K562 (cell line): Measurements from ENCODE around the gene ATP8B4. TPM values are rescaled to one million over a fixed set of nuclear protein-coding genes. Genes with fewer than 3 reads are reported as not detected.

Experiments used
- ESRRA ChIP-seq: fragments of 450-650 bp; IDR thresholded peaks from 2 replicates; pipeline ENCODE4 v1.6.1; 2014; ENCODE audit warnings: low read depth, mild to moderate bottlenecking, moderate library complexity, borderline replicate concordance
- FOSL1 ChIP-seq: fragments of 200-800 bp; sonication (Bioruptor generic); conservative IDR thresholded peaks from 2 replicates; pipeline ENCODE4 v1.6.1; 2016; ENCODE audit warnings: missing genetic modification characterization, missing compliant biosample characterization
- JUND ChIP-seq, 2 experiments: IDR thresholded peaks; 2 replicates in 1 of 2; 3 replicates in 1 of 2; pipeline ENCODE4 v1.6.1; 2011; ENCODE audit warnings: borderline replicate concordance in 2 of 2, low read depth in 2 of 2, low read length in 2 of 2, improper control_type of control experiment in 1 of 2, missing biosample characterization in 1 of 2, missing genetic modification characterization in 1 of 2, missing genetic modification reagents in 1 of 2
- MCM2 ChIP-seq: fragments of 450-650 bp; IDR thresholded peaks from 2 replicates; pipeline ENCODE4 v1.6.1; 2017; ENCODE audit warnings: low read depth, mild to moderate bottlenecking
- MYBL2 ChIP-seq, 2 experiments: fragments of 450-650 bp in 1 of 2; sonication (generic) in 1 of 2; formaldehyde crosslinking in 1 of 2; IDR thresholded peaks; 2 replicates each; pipeline versions ENCODE4 v1.6.1 to v1.8.1; 2017 to 2022; ENCODE audit warnings: borderline replicate concordance in 1 of 2, inconsistent platforms in 1 of 2, low read depth in 1 of 2, mild to moderate bottlenecking in 1 of 2, missing genetic modification reagents in 1 of 2, moderate library complexity in 1 of 2
- NBN ChIP-seq: fragments of 450-650 bp; IDR thresholded peaks from 2 replicates; pipeline ENCODE4 v1.6.1; 2016; ENCODE audit warnings: low read depth, mild to moderate bottlenecking
- NFYB ChIP-seq: IDR thresholded peaks from 2 replicates; pipeline ENCODE4 v1.6.1; 2011; ENCODE audit warnings: mild to moderate bottlenecking, moderate library complexity; ENCODE audit not compliant: insufficient read length; ENCODE audit errors: extremely low read depth
- POLR2G ChIP-seq: fragments of 200-400 bp; formaldehyde crosslinking; IDR thresholded peaks from 2 replicates; pipeline ENCODE4 v1.6.1; 2017; ENCODE audit warnings: low read depth, mild to moderate bottlenecking, antibody characterized with exemption, low read length, moderate library complexity
- RBM39 ChIP-seq: fragments of 200-400 bp; formaldehyde crosslinking; optimal IDR thresholded peaks from 2 replicates; pipeline ENCODE3; 2018; ENCODE audit warnings: low read depth, low read length
- RCOR1 ChIP-seq, 2 experiments: IDR thresholded peaks; 2 replicates each; pipeline ENCODE4 v1.6.1; 2012; ENCODE audit warnings: low read depth in 2 of 2, low read length in 2 of 2, borderline replicate concordance in 1 of 2, improper control_type of control experiment in 1 of 2
- ZMIZ1 ChIP-seq, 2 experiments: fragments of 150-350 bp in 1 of 2; IDR thresholded peaks; 2 replicates each; pipeline ENCODE4 v1.6.1; 2012 to 2016; ENCODE audit warnings: low read depth in 2 of 2, low read length in 2 of 2, mild to moderate bottlenecking in 1 of 2, moderate library complexity in 1 of 2
- ZNF347 ChIP-seq: fragments of 450-650 bp; formaldehyde crosslinking; IDR thresholded peaks from 2 replicates; pipeline ENCODE4 v1.4.0; 2020; ENCODE audit warnings: low read depth, mild to moderate bottlenecking, moderate library complexity
- ZNF57 ChIP-seq: fragments of 450-650 bp; formaldehyde crosslinking; IDR thresholded peaks from 2 replicates; pipeline ENCODE4 v1.4.0; 2020; ENCODE audit warnings: mild to moderate bottlenecking, moderate library complexity
- ZNF76 ChIP-seq: fragments of 250-450 bp; sonication (Bioruptor Pico); IDR thresholded peaks from 2 replicates; pipeline ENCODE4 v1.4.0; 2020; ENCODE audit warnings: mild to moderate bottlenecking, moderate library complexity, borderline replicate concordance
- polyA plus RNA-seq, 8 experiments: library from polyadenylated mRNA; depleted of rRNA in 4 of 8; stranded (reverse) in 5 of 8; unstranded in 3 of 8; fragments of >200 nt; fragmentation: Nextera tagmentation in 2 of 8; fragmentation: Illumina TruSeq in 1 of 8; extraction: Ambion mirVana in 2 of 8; extraction: Trizol in 1 of 8; gene quantifications; 2 replicates each; pipeline versions ENCODE4 v1.2.1 to v1.2.3, GENCODE V29; 2011 to 2014; ENCODE audit warnings: inconsistent platforms in 1 of 8, missing spikeins in 1 of 8
- total RNA-seq, 7 experiments: library from RNA; depleted of rRNA in 6 of 7; stranded (reverse); fragments of >200 nt in 6 of 7; fragmentation: Illumina TruSeq in 2 of 7; extraction: Trizol in 2 of 7; gene quantifications; 2 replicates each; pipeline versions ENCODE4 v1.2.1 to v1.2.3, GENCODE V29; 2011 to 2021; ENCODE audit warnings: low replicate concordance in 1 of 7
- TF ChIP-seq, protein P1 (sequence below): sonication (generic); formaldehyde crosslinking; IDR thresholded peaks from 2 replicates; pipeline ENCODE4 v1.8.0; 2023; ENCODE audit warnings: missing genetic modification reagents, mild to moderate bottlenecking, borderline replicate concordance

Gene ATP8B4
- total and polyA plus RNA-seq, 9 of the 15 experiments (the other 6 are each of a cell fraction or from before 2014, with no cell fraction given): 0.14 to 2.5 (median 0.44) TPM

- TF ChIP-seq, protein P1, sequence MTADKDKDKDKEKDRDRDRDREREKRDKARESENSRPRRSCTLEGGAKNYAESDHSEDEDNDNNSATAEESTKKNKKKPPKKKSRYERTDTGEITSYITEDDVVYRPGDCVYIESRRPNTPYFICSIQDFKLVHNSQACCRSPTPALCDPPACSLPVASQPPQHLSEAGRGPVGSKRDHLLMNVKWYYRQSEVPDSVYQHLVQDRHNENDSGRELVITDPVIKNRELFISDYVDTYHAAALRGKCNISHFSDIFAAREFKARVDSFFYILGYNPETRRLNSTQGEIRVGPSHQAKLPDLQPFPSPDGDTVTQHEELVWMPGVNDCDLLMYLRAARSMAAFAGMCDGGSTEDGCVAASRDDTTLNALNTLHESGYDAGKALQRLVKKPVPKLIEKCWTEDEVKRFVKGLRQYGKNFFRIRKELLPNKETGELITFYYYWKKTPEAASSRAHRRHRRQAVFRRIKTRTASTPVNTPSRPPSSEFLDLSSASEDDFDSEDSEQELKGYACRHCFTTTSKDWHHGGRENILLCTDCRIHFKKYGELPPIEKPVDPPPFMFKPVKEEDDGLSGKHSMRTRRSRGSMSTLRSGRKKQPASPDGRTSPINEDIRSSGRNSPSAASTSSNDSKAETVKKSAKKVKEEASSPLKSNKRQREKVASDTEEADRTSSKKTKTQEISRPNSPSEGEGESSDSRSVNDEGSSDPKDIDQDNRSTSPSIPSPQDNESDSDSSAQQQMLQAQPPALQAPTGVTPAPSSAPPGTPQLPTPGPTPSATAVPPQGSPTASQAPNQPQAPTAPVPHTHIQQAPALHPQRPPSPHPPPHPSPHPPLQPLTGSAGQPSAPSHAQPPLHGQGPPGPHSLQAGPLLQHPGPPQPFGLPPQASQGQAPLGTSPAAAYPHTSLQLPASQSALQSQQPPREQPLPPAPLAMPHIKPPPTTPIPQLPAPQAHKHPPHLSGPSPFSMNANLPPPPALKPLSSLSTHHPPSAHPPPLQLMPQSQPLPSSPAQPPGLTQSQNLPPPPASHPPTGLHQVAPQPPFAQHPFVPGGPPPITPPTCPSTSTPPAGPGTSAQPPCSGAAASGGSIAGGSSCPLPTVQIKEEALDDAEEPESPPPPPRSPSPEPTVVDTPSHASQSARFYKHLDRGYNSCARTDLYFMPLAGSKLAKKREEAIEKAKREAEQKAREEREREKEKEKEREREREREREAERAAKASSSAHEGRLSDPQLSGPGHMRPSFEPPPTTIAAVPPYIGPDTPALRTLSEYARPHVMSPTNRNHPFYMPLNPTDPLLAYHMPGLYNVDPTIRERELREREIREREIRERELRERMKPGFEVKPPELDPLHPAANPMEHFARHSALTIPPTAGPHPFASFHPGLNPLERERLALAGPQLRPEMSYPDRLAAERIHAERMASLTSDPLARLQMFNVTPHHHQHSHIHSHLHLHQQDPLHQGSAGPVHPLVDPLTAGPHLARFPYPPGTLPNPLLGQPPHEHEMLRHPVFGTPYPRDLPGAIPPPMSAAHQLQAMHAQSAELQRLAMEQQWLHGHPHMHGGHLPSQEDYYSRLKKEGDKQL (CRISPR knock-in tag): no peak
- no peak for TF ChIP-seq MCM2
- TF ChIP-seq POLR2G: no peak
- no peak for TF ChIP-seq ZMIZ1 (IDR thresholded peaks at IDR 0.05; ENCODE audit: low read depth in 2 of 2, low read length in 2 of 2)
- peak; percentile 100 for TF ChIP-seq FOSL1 (tag)
- TF ChIP-seq JUND (IDR thresholded peaks at IDR 0.05; ENCODE audit: borderline replicate concordance, low read depth, low read length): peak; percentile 98
- TF ChIP-seq JUND (tag; IDR thresholded peaks at IDR 0.05; ENCODE audit: borderline replicate concordance, low read depth, low read length): peak; percentile 100
- TF ChIP-seq ZNF76: no peak
- TF ChIP-seq ZNF57: no peak
- no peak for TF ChIP-seq NFYB
- no peak for TF ChIP-seq NBN
- no peak for TF ChIP-seq ESRRA
- TF ChIP-seq MYBL2 (IDR thresholded peaks at IDR 0.05; ENCODE audit: low read depth): no peak
- TF ChIP-seq MYBL2 (CRISPR knock-in tag; IDR thresholded peaks at IDR 0.05; ENCODE audit: borderline replicate concordance): no peak
- no peak for TF ChIP-seq ZNF347
- TF ChIP-seq RBM39: no peak
- TF ChIP-seq RCOR1 (IDR thresholded peaks at IDR 0.05; ENCODE audit: borderline replicate concordance in 1 of 2, low read depth in 2 of 2, low read length in 2 of 2): peak in 1 of 2 experiments; percentile 95; a peak in 2 of 4 replicates
These were observed 18.3 kb upstream of the ATP8B4 start (continued) for GRCh38 chr15:50137330-50137761.
